ENCODE measurements around the gene SCP2. TPM values are rescaled to one million over a fixed set of nuclear protein-coding genes. Genes with fewer than 3 reads are reported as not detected.

The SCP2 gene
- polyA plus RNA-seq, 1 of the 3 experiments (the other 2 are of a cell fraction), result 49.5 TPM

GRCh38 chr1:53011175-53011574, 84.1 kb downstream of the SCP2 start:
- Histone ChIP-seq H3K36me3 (replicated peaks in 1 of 2; ENCODE audit: control insufficient read depth in 1 of 2, insufficient read depth in 2 of 2, low read length in 1 of 2) (no peaks in the 10 kb centered on the region), H3K4me3 (ENCODE audit: low read depth in 2 of 2, low read length in 1 of 2) (no peak overlapping the region), H3K9me3 (no peaks in the 10 kb centered on the region), H3K79me2 (ENCODE audit: insufficient read depth) (peaks cover 14% of the 10 kb centered on the region), H3K9me2 (no peaks in the 10 kb centered on the region), H3K27ac (ENCODE audit: low read depth in 2 of 2, low read length in 1 of 2) (no peak overlapping the region), H3K27me3 (ENCODE audit: insufficient read depth) (no peaks in the 10 kb centered on the region), H4K20me1 (ENCODE audit: insufficient read depth) (no peaks in the 10 kb centered on the region), H2AFZ (ENCODE audit: low read depth) (no peak overlapping the region), H3F3A (replicated peaks; ENCODE audit: insufficient read depth) (no peaks in the 10 kb centered on the region), H3K4me1 (ENCODE audit: control insufficient read depth in 1 of 2, insufficient read depth in 2 of 2, low read depth in 1 of 2, low read length in 1 of 2) (peaks cover 7 to 8% of the 10 kb centered on the region in 2 experiments; a peak in 1 of 4 replicates), H3K4me2 (no peak overlapping the region), H3K9ac (no peak overlapping the region)
- CTCF ChIA-PET, result no interaction called here
- POLR2A ChIA-PET, result no interaction called here
- DNase-seq, result no peak
- TF ChIP-seq USF2 (IDR thresholded peaks at IDR 0.05; ENCODE audit: borderline replicate concordance, low read depth, low read length), result no peak
- no peak for TF ChIP-seq EZH2phosphoT487 (IDR thresholded peaks at IDR 0.05; ENCODE audit: borderline replicate concordance, low read depth)
- TF ChIP-seq CHD2 (IDR thresholded peaks at IDR 0.05; ENCODE audit: low read length, partially characterized antibody), result no peak
- TF ChIP-seq MAX (IDR thresholded peaks at IDR 0.05; ENCODE audit: low read depth), result no peak
- 46% methylated on average over 4 of the region's 4 CpGs for WGBS (ENCODE audit: low lambda C conversion rate)

- Histone ChIP-seq H3K27ac (ENCODE audit: low read depth in 2 of 2, low read length in 1 of 2) (peak overlapping the region in 1 of 2 experiments; percentile 72; a peak in 2 of 4 replicates), H3K36me3 (replicated peaks in 1 of 2; ENCODE audit: control insufficient read depth in 1 of 2, insufficient read depth in 2 of 2, low read length in 1 of 2) (peaks cover 0 to 4% of the 10 kb centered on the region in 2 experiments), H3K4me3 (ENCODE audit: low read depth in 2 of 2, low read length in 1 of 2) (peak overlapping the region; percentile 72 to 81), H4K20me1 (ENCODE audit: insufficient read depth) (no peaks in the 10 kb centered on the region), H3K9me2 (no peaks in the 10 kb centered on the region), H3K9ac (peak overlapping the region; percentile 57), H2AFZ (ENCODE audit: low read depth) (peak overlapping the region; percentile 100), H3K27me3 (ENCODE audit: insufficient read depth) (no peaks in the 10 kb centered on the region), H3K4me2 (peak overlapping the region; percentile 82), H3F3A (replicated peaks; ENCODE audit: insufficient read depth) (no peaks in the 10 kb centered on the region), H3K4me1 (ENCODE audit: control insufficient read depth in 1 of 2, insufficient read depth in 2 of 2, low read depth in 1 of 2, low read length in 1 of 2) (peaks cover 8 to 9% of the 10 kb centered on the region in 2 experiments; a peak in 1 of 4 replicates), H3K79me2 (ENCODE audit: insufficient read depth) (peaks cover 33% of the 10 kb centered on the region), H3K9me3 (no peaks in the 10 kb centered on the region)
- peak; percentile 70 for DNase-seq
- 1% methylated on average over 9 of the region's 9 CpGs for WGBS (ENCODE audit: low lambda C conversion rate)
- ChIA-PET POLR2A (interaction anchor here (0.6 kb wide), 1 partner anchor 108 kb away, joined by 3 read pairs; no protein-coding TSS in a partner anchor), CTCF (interaction anchor here (1.0 to 1.7 kb wide), 5 partner anchors 32 to 167 kb away, joined by 3 to 8 read pairs (median 3); no protein-coding TSS in a partner anchor)
- TF ChIP-seq ZBTB33 (IDR thresholded peaks at IDR 0.05; ENCODE audit: borderline replicate concordance, low read depth), result no peak; the same call in 1 of the 2 replicates
- peak; percentile 87; the same call in 1 of the 2 replicates for TF ChIP-seq MXI1 (IDR thresholded peaks at IDR 0.05; ENCODE audit: low read depth, low read length)
- no peak for TF ChIP-seq RXRA (IDR thresholded peaks at IDR 0.05; ENCODE audit: borderline replicate concordance, low read depth)
- peak; percentile 39 for TF ChIP-seq PBX3 (IDR thresholded peaks at IDR 0.05)
- TF ChIP-seq NFIC (IDR thresholded peaks at IDR 0.05; ENCODE audit: borderline replicate concordance), result peak; percentile 28; the same call in 1 of the 2 replicates
- peak; percentile 78 for TF ChIP-seq TAF1 (IDR thresholded peaks at IDR 0.05; ENCODE audit: borderline replicate concordance, low read depth, low read length)
- peak; percentile 45 for TF ChIP-seq RAD21 (IDR thresholded peaks at IDR 0.05; ENCODE audit: low read length)
- TF ChIP-seq YY1 (IDR thresholded peaks at IDR 0.05; ENCODE audit: low read depth), result peak; percentile 78; the same call in 1 of the 2 replicates
- peak; percentile 26; the same call in 1 of the 2 replicates for TF ChIP-seq USF1 (IDR thresholded peaks at IDR 0.05; ENCODE audit: borderline replicate concordance, low read depth)
- TF ChIP-seq TCF12 (IDR thresholded peaks at IDR 0.05), result peak; percentile 47
- no peak for TF ChIP-seq SMC3 (IDR thresholded peaks at IDR 0.05; ENCODE audit: low read depth, low read length)
- TF ChIP-seq RFX5 (IDR thresholded peaks at IDR 0.05; ENCODE audit: low read length), result 0 out of 2 replicates have a peak, but pooled peaks have one; percentile 14
- peak; percentile 49 for TF ChIP-seq CHD2 (IDR thresholded peaks at IDR 0.05; ENCODE audit: low read length, partially characterized antibody)
- peak; percentile 75; the same call in 1 of the 2 replicates for TF ChIP-seq SIN3A (IDR thresholded peaks at IDR 0.05; ENCODE audit: borderline replicate concordance, low read depth, low read length)
- no peak for TF ChIP-seq EZH2phosphoT487 (IDR thresholded peaks at IDR 0.05; ENCODE audit: borderline replicate concordance, low read depth)
These were observed 87.9 kb downstream of the SCP2 start for GRCh38 chr1:53014791-53015507.

All from SK-N-SH (cell line).